Measurements from ENCODE around the gene KCNA10.

Gene KCNA10

GRCh38 chr1:110551278-110551809 is 32.4 kb upstream of the KCNA10 start:
- Histone ChIP-seq H3K36me3 (ENCODE audit: control insufficient read depth, insufficient read depth, low read length) (no peaks in the 10 kb centered on the region), H3K27ac (ENCODE audit: low read length) (no peak overlapping the region), H3K9me3 (ENCODE audit: control insufficient read depth, insufficient read depth, low read length) (no peaks in the 10 kb centered on the region), H3K4me1 (ENCODE audit: control insufficient read depth, insufficient read depth, low read length) (peaks cover 1% of the 10 kb centered on the region; the same call in 1 of the 2 replicates), H3K27me3 (ENCODE audit: control insufficient read depth, insufficient read depth, low read length) (peaks cover 13% of the 10 kb centered on the region; the same call in 1 of the 2 replicates), H3K4me3 (ENCODE audit: low read length) (no peak overlapping the region)
- no CpG with 5 or more reads among the region's 1 CpG for WGBS (ENCODE audit: insufficient coverage, insufficient read length)
- no peak for DNase-seq (ENCODE audit: low read depth, low spot score)

GRCh38 chr1:110549831-110550230 is 30.9 kb upstream of the KCNA10 start:
- H3K36me3 ChIP-seq (ENCODE audit: control insufficient read depth, insufficient read depth, low read length), result no peaks in the 10 kb centered on the region
- peaks cover under 1% of the 10 kb centered on the region; the same call in 1 of the 2 replicates for H3K4me1 ChIP-seq (ENCODE audit: control insufficient read depth, insufficient read depth, low read length)
- no peak overlapping the region for H3K27ac ChIP-seq (ENCODE audit: low read length)
- no peaks in the 10 kb centered on the region for H3K9me3 ChIP-seq (ENCODE audit: control insufficient read depth, insufficient read depth, low read length)
- WGBS (ENCODE audit: insufficient coverage, insufficient read length), result no CpG with 5 or more reads among the region's 2 CpGs
- no peak for DNase-seq (ENCODE audit: low read depth, low spot score)
- no peak overlapping the region for H3K4me3 ChIP-seq (ENCODE audit: low read length)
- H3K27me3 ChIP-seq (ENCODE audit: control insufficient read depth, insufficient read depth, low read length), result peaks cover 4% of the 10 kb centered on the region; the same call in 1 of the 2 replicates

- no peak overlapping the region for H3K27ac ChIP-seq (ENCODE audit: low read length)
- no peaks in the 10 kb centered on the region for H3K36me3 ChIP-seq (ENCODE audit: control insufficient read depth, insufficient read depth, low read length)
- H3K4me1 ChIP-seq (ENCODE audit: control insufficient read depth, insufficient read depth, low read length), result no peaks in the 10 kb centered on the region
- DNase-seq (ENCODE audit: low read depth, low spot score), result no peak
- WGBS (ENCODE audit: insufficient coverage, insufficient read length), result no CpG with 5 or more reads among the region's 4 CpGs
- no peaks in the 10 kb centered on the region for H3K9me3 ChIP-seq (ENCODE audit: control insufficient read depth, insufficient read depth, low read length)
- no peak overlapping the region for H3K4me3 ChIP-seq (ENCODE audit: low read length)
- H3K27me3 ChIP-seq (ENCODE audit: control insufficient read depth, insufficient read depth, low read length), result no peaks in the 10 kb centered on the region
Measured at GRCh38 chr1:110548381-110548780, 29.4 kb upstream of the KCNA10 start.

GRCh38 chr1:110547017-110547416 is 28.0 kb upstream of the KCNA10 start:
- Histone ChIP-seq H3K4me3 (ENCODE audit: low read length) (no peak overlapping the region), H3K27me3 (ENCODE audit: control insufficient read depth, insufficient read depth, low read length) (no peaks in the 10 kb centered on the region), H3K36me3 (ENCODE audit: control insufficient read depth, insufficient read depth, low read length) (no peaks in the 10 kb centered on the region), H3K27ac (ENCODE audit: low read length) (no peak overlapping the region), H3K4me1 (ENCODE audit: control insufficient read depth, insufficient read depth, low read length) (no peaks in the 10 kb centered on the region), H3K9me3 (ENCODE audit: control insufficient read depth, insufficient read depth, low read length) (no peaks in the 10 kb centered on the region)
- DNase-seq (ENCODE audit: low read depth, low spot score), result no peak
- whole genome bisulfite sequencing (ENCODE audit: insufficient coverage, insufficient read length), result no CpG with 5 or more reads among the region's 2 CpGs

GRCh38 chr1:110545492-110545891 is 26.5 kb upstream of the KCNA10 start:
- H3K4me3 ChIP-seq (ENCODE audit: low read length), result no peak overlapping the region
- no peaks in the 10 kb centered on the region for H3K4me1 ChIP-seq (ENCODE audit: control insufficient read depth, insufficient read depth, low read length)
- no CpG with 5 or more reads among the region's 2 CpGs for WGBS (ENCODE audit: insufficient coverage, insufficient read length)
- no peaks in the 10 kb centered on the region for H3K27me3 ChIP-seq (ENCODE audit: control insufficient read depth, insufficient read depth, low read length)
- H3K9me3 ChIP-seq (ENCODE audit: control insufficient read depth, insufficient read depth, low read length), result no peaks in the 10 kb centered on the region
- no peak for DNase-seq (ENCODE audit: low read depth, low spot score)
- H3K36me3 ChIP-seq (ENCODE audit: control insufficient read depth, insufficient read depth, low read length), result no peaks in the 10 kb centered on the region
- H3K27ac ChIP-seq (ENCODE audit: low read length), result no peak overlapping the region

- Histone ChIP-seq H3K36me3 (ENCODE audit: control insufficient read depth, insufficient read depth, low read length) (no peaks in the 10 kb centered on the region), H3K4me3 (ENCODE audit: low read length) (no peak overlapping the region), H3K4me1 (ENCODE audit: control insufficient read depth, insufficient read depth, low read length) (no peaks in the 10 kb centered on the region), H3K9me3 (ENCODE audit: control insufficient read depth, insufficient read depth, low read length) (no peaks in the 10 kb centered on the region), H3K27ac (ENCODE audit: low read length) (no peak overlapping the region), H3K27me3 (ENCODE audit: control insufficient read depth, insufficient read depth, low read length) (no peaks in the 10 kb centered on the region)
- DNase-seq (ENCODE audit: low read depth, low spot score), result no peak
- WGBS (ENCODE audit: insufficient coverage, insufficient read length), result no CpG with 5 or more reads among the region's 3 CpGs
Measured at GRCh38 chr1:110544753-110545152, 25.8 kb upstream of the KCNA10 start.

GRCh38 chr1:110542725-110543124 is 23.8 kb upstream of the KCNA10 start:
- no peaks in the 10 kb centered on the region for H3K27me3 ChIP-seq (ENCODE audit: control insufficient read depth, insufficient read depth, low read length)
- WGBS (ENCODE audit: insufficient coverage, insufficient read length), result no CpG with 5 or more reads among the region's 4 CpGs
- no peaks in the 10 kb centered on the region for H3K4me1 ChIP-seq (ENCODE audit: control insufficient read depth, insufficient read depth, low read length)
- no peak overlapping the region for H3K27ac ChIP-seq (ENCODE audit: low read length)
- no peaks in the 10 kb centered on the region for H3K9me3 ChIP-seq (ENCODE audit: control insufficient read depth, insufficient read depth, low read length)
- no peaks in the 10 kb centered on the region; the same call in 1 of the 2 replicates for H3K36me3 ChIP-seq (ENCODE audit: control insufficient read depth, insufficient read depth, low read length)
- no peak overlapping the region for H3K4me3 ChIP-seq (ENCODE audit: low read length)
- DNase-seq (ENCODE audit: low read depth, low spot score), result no peak

- WGBS (ENCODE audit: insufficient coverage, insufficient read length), result no CpG with 5 or more reads among the region's 1 CpG
- Histone ChIP-seq H3K27ac (ENCODE audit: low read length) (no peak overlapping the region), H3K4me1 (ENCODE audit: control insufficient read depth, insufficient read depth, low read length) (no peaks in the 10 kb centered on the region), H3K4me3 (ENCODE audit: low read length) (no peak overlapping the region), H3K27me3 (ENCODE audit: control insufficient read depth, insufficient read depth, low read length) (no peaks in the 10 kb centered on the region), H3K36me3 (ENCODE audit: control insufficient read depth, insufficient read depth, low read length) (no peaks in the 10 kb centered on the region; the same call in 1 of the 2 replicates), H3K9me3 (ENCODE audit: control insufficient read depth, insufficient read depth, low read length) (no peaks in the 10 kb centered on the region)
- DNase-seq (ENCODE audit: low read depth, low spot score), result no peak
Measured at GRCh38 chr1:110541906-110542395, 23.0 kb upstream of the KCNA10 start.

- Histone ChIP-seq H3K4me3 (ENCODE audit: low read length) (no peak overlapping the region), H3K27ac (ENCODE audit: low read length) (no peak overlapping the region), H3K4me1 (ENCODE audit: control insufficient read depth, insufficient read depth, low read length) (no peaks in the 10 kb centered on the region), H3K27me3 (ENCODE audit: control insufficient read depth, insufficient read depth, low read length) (no peaks in the 10 kb centered on the region), H3K36me3 (ENCODE audit: control insufficient read depth, insufficient read depth, low read length) (no peaks in the 10 kb centered on the region; the same call in 1 of the 2 replicates), H3K9me3 (ENCODE audit: control insufficient read depth, insufficient read depth, low read length) (no peaks in the 10 kb centered on the region)
- no peak for DNase-seq (ENCODE audit: low read depth, low spot score)
- WGBS (ENCODE audit: insufficient coverage, insufficient read length), result no CpG with 5 or more reads among the region's 7 CpGs
Measured at GRCh38 chr1:110540891-110541685, 22.1 kb upstream of the KCNA10 start.

- no peak for DNase-seq (ENCODE audit: low read depth, low spot score)
- no CpG with 5 or more reads among the region's 8 CpGs for WGBS (ENCODE audit: insufficient coverage, insufficient read length)
Measured at GRCh38 chr1:110538921-110539320, 19.9 kb upstream of the KCNA10 start.

More at GRCh38 chr1:110538921-110539320, 19.9 kb upstream of the KCNA10 start:
- no peaks in the 10 kb centered on the region for H3K4me1 ChIP-seq (ENCODE audit: control insufficient read depth, insufficient read depth, low read length)
- no peaks in the 10 kb centered on the region for H3K27me3 ChIP-seq (ENCODE audit: control insufficient read depth, insufficient read depth, low read length)
- no peaks in the 10 kb centered on the region for H3K9me3 ChIP-seq (ENCODE audit: control insufficient read depth, insufficient read depth, low read length)
- no peak overlapping the region for H3K27ac ChIP-seq (ENCODE audit: low read length)
- no peaks in the 10 kb centered on the region; the same call in 1 of the 2 replicates for H3K36me3 ChIP-seq (ENCODE audit: control insufficient read depth, insufficient read depth, low read length)
- no peak overlapping the region for H3K4me3 ChIP-seq (ENCODE audit: low read length)

Data from iPS DF 6.9 (cell line).